Lower leg skin (tissue), 4 donors: ENCODE results near the gene ARPIN. TPM values are rescaled to one million over a fixed set of nuclear protein-coding genes. Genes with fewer than 3 reads are reported as not detected.

ENCODE experiments used
- DNase-seq, 2 donors: peaks; one replicate each; pipeline ENCODE4 v3.0.0-alpha.2; 2019; ENCODE audit warnings: low spot score in 2 of 2
- H3K4me3 ChIP-seq: fragments of 200-600 bp; sonication (generic); 2 replicates; pipeline ENCODE4 v1.5.1; 2017; ENCODE audit warnings: mild to moderate bottlenecking, low read depth; ENCODE audit not compliant: poor library complexity, severe bottlenecking
- CTCF ChIP-seq, 3 donors: fragments of 450-650 bp; IDR thresholded peaks; one replicate each; pipeline ENCODE4 v1.5.1; 2016; ENCODE audit warnings: antibody characterized with exemption in 3 of 3, mild to moderate bottlenecking in 3 of 3, moderate library complexity in 2 of 3
- POLR2A ChIP-seq, 2 donors: fragments of 450-650 bp; IDR thresholded peaks; one replicate each; pipeline ENCODE4 v1.6.1; 2016 to 2017; ENCODE audit warnings: antibody characterized with exemption in 2 of 2, mild to moderate bottlenecking in 1 of 2, moderate library complexity in 1 of 2
- WGBS, 2 donors: methylation state at CpG; one replicate each; pipeline ENCODE4 v1.1.5; 2018; 5-methylcytosine and 5-hydroxymethylcytosine counted together
- intact Hi-C: fragments of 100-400 bp; cut with DNase I; formaldehyde crosslinking; loops from one replicate; pipeline ENCODE4 v1.15.0; 2023; ENCODE audit warnings: low total_unique reads
- total RNA-seq, 4 donors: library from RNA; depleted of rRNA; stranded (reverse); fragments of >200 nt; gene quantifications; one replicate each; pipeline ENCODE4 v1.1.0, GENCODE V29; 2016

Gene ARPIN
- total RNA-seq, 4 donors from 2014 or later = 8.5 to 21.5 (median 14.4) TPM

GRCh38 chr15:89903858-89904130 is 9.0 kb downstream of the ARPIN start:
- intact Hi-C loops = no loop called here
- H3K4me3 ChIP-seq = no peak overlapping the region
- 92 to 93% methylated on average over 5 to 11 of the region's 11 CpGs for WGBS, 2 donors
- TF ChIP-seq CTCF (IDR thresholded peaks at IDR 0.05) (no peak), POLR2A (IDR thresholded peaks at IDR 0.05) (no peak)
- no peak for DNase-seq

- intact Hi-C loops = no loop called here
- no peak overlapping the region for H3K4me3 ChIP-seq
- DNase-seq = no peak
- 90 to 94% methylated on average over 10 to 15 of the region's 15 CpGs for WGBS, 2 donors
- TF ChIP-seq CTCF (IDR thresholded peaks at IDR 0.05) (no peak), POLR2A (IDR thresholded peaks at IDR 0.05) (no peak)
Observed at GRCh38 chr15:89903015-89903857, 9.5 kb downstream of the ARPIN start.

GRCh38 chr15:89900849-89901248 is 11.9 kb downstream of the ARPIN start:
- TF ChIP-seq POLR2A (IDR thresholded peaks at IDR 0.05) = no peak
- no peak for TF ChIP-seq CTCF (IDR thresholded peaks at IDR 0.05)
- WGBS, 2 donors = 76 to 77% methylated on average over 6 of the region's 6 CpGs
- intact Hi-C loops = no loop called here
- no peak overlapping the region for H3K4me3 ChIP-seq
- DNase-seq = no peak

GRCh38 chr15:89899951-89900567 is 12.7 kb downstream of the ARPIN start:
- H3K4me3 ChIP-seq = no peak overlapping the region
- intact Hi-C loops = loop anchor here (5.0 kb wide), 1 partner anchor 182 kb away; no protein-coding TSS in a partner anchor

GRCh38 chr15:89899295-89899945 is 13.3 kb downstream of the ARPIN start:
- TF ChIP-seq POLR2A (IDR thresholded peaks at IDR 0.05) = no peak
- TF ChIP-seq CTCF (IDR thresholded peaks at IDR 0.05) = no peak
- DNase-seq = no peak
- intact Hi-C loops = loop anchor here (5.0 kb wide), 1 partner anchor 183 kb away; no protein-coding TSS in a partner anchor
- no peak overlapping the region for H3K4me3 ChIP-seq
- 67 to 70% methylated on average over 12 of the region's 12 CpGs for WGBS, 2 donors

More at GRCh38 chr15:89899951-89900567, 12.7 kb downstream of the ARPIN start:
- 90 to 93% methylated on average over 3 of the region's 3 CpGs for WGBS, 2 donors
- no peak for DNase-seq
- no peak for TF ChIP-seq CTCF (IDR thresholded peaks at IDR 0.05)
- no peak for TF ChIP-seq POLR2A (IDR thresholded peaks at IDR 0.05)
